Nephron progenitor cell (in vitro differentiated cells): ENCODE data around the gene MFRP.

Experiments
- DNase-seq: peaks from one replicate; pipeline ENCODE4 v3.0.0; 2021
- H3K27ac Mint-ChIP-seq: 2 replicates; pipeline ENCODE4 v1.8.0; 2021; ENCODE audit warnings: mild to moderate bottlenecking, moderate library complexity, mixed read lengths
- H3K27me3 Mint-ChIP-seq: 2 replicates; pipeline ENCODE4 v1.8.0; 2021; ENCODE audit warnings: mild to moderate bottlenecking, low read depth, mixed read lengths; ENCODE audit not compliant: poor library complexity
- H3K36me3 Mint-ChIP-seq: 2 replicates; pipeline ENCODE4 v1.8.0; 2021; ENCODE audit warnings: low read depth, mixed read lengths
- H3K4me1 Mint-ChIP-seq: 2 replicates; pipeline ENCODE4 v1.8.0; 2021; ENCODE audit warnings: mixed read lengths
- H3K4me3 Mint-ChIP-seq: 2 replicates; pipeline ENCODE4 v1.8.0; 2021; ENCODE audit warnings: mild to moderate bottlenecking, moderate library complexity, mixed read lengths
- H3K9me3 Mint-ChIP-seq: 2 replicates; pipeline ENCODE4 v1.8.0; 2021; ENCODE audit warnings: mild to moderate bottlenecking, moderate library complexity, mixed read lengths
- CTCF ChIP-seq: fragments of 200-600 bp; sonication (generic); IDR thresholded peaks from 2 replicates; pipeline ENCODE4 v1.5.0; 2021; ENCODE audit warnings: antibody characterized with exemption

The MFRP gene

DNA sequence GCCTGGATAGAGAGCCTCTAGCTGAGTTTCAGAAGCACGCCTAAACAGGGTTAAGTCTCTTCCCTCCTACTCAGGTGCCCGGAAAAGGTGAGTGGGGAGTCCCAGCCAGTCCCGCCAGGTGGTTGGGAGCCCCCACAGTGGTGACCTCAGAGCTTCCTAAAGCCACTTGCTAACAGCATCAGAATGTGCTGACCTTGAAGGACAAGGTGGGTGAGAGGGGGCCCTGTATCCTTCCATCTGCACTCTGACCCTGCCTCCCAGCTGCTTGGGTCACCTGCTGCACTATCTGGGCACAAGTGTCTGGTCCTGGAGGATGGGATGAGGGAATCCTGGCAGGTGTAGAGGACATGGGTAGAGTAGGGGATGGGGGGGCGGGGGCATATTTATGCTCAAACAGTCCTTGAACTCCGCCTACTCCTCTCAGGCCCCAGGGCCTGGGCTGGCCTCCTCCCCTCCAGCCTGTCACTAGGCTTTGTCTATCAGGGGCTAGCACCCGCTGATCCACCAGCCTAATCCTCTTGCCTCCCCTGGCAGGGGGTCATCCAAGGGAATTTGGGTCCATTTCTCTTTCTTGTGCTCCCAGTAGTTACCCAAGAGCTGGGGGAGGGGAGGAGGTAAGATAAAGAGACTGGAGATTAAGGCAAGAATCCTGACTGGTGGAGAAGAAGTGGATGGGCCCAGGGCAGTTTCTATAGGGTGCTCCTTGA, 31.6 kb upstream of the MFRP start:
- peaks cover 22% of the 10 kb centered on the region for H3K27me3 Mint-ChIP-seq
- no peak overlapping the region for H3K4me3 Mint-ChIP-seq
- DNase-seq: no peak
- H3K27ac Mint-ChIP-seq: no peak overlapping the region
- peaks cover 44% of the 10 kb centered on the region for H3K4me1 Mint-ChIP-seq
- no peaks in the 10 kb centered on the region for H3K36me3 Mint-ChIP-seq
- no peaks in the 10 kb centered on the region for H3K9me3 Mint-ChIP-seq
- TF ChIP-seq CTCF: no peak

- no peak for DNase-seq
- H3K27me3 Mint-ChIP-seq: peaks cover 22% of the 10 kb centered on the region
- H3K27ac Mint-ChIP-seq: no peak overlapping the region
- no peaks in the 10 kb centered on the region for H3K9me3 Mint-ChIP-seq
- no peak for TF ChIP-seq CTCF
- no peaks in the 10 kb centered on the region for H3K36me3 Mint-ChIP-seq
- peaks cover 48% of the 10 kb centered on the region for H3K4me1 Mint-ChIP-seq
- no peak overlapping the region for H3K4me3 Mint-ChIP-seq
Measured at GRCh38 chr11:119377112-119377901, 30.8 kb upstream of the MFRP start.

DNA sequence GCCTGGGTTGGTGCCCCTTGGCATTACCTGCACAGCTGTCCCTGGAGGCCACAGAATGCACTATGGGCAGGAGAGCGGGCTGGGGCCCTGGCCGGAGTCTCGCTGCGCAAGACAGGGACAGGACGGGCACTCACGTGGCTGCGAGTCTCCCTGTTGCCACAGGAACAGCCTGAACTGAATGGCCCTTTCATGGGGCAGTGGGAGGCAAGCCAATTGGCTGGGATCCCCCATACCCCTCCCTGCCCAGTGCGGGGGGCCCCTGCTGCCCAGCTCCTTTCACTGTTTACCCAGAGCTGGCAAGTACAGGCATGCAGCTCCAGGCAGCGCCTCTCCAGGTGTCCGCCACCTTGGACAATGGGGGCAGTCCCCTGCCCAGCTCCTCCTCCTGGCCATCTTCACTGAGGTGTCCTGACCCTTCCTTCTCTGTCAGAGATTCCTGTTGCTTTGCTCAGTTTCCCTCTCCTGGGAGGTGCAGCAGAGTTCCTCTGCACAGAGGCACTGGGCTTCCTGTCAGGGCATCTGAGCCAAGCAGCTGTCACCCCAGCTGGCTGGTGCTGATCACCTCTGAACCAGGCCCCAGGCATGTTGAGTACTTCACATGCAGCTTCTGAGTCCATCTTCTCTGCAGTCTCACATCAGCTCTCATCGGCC, 29.8 kb upstream of the MFRP start:
- Mint-ChIP-seq H3K4me3 (peak overlapping the region; percentile 54), H3K27ac (peak overlapping the region; percentile 29), H3K9me3 (no peaks in the 10 kb centered on the region), H3K4me1 (peaks cover 58% of the 10 kb centered on the region), H3K27me3 (peaks cover 26% of the 10 kb centered on the region), H3K36me3 (no peaks in the 10 kb centered on the region)
- no peak for DNase-seq
- TF ChIP-seq CTCF: no peak

DNA sequence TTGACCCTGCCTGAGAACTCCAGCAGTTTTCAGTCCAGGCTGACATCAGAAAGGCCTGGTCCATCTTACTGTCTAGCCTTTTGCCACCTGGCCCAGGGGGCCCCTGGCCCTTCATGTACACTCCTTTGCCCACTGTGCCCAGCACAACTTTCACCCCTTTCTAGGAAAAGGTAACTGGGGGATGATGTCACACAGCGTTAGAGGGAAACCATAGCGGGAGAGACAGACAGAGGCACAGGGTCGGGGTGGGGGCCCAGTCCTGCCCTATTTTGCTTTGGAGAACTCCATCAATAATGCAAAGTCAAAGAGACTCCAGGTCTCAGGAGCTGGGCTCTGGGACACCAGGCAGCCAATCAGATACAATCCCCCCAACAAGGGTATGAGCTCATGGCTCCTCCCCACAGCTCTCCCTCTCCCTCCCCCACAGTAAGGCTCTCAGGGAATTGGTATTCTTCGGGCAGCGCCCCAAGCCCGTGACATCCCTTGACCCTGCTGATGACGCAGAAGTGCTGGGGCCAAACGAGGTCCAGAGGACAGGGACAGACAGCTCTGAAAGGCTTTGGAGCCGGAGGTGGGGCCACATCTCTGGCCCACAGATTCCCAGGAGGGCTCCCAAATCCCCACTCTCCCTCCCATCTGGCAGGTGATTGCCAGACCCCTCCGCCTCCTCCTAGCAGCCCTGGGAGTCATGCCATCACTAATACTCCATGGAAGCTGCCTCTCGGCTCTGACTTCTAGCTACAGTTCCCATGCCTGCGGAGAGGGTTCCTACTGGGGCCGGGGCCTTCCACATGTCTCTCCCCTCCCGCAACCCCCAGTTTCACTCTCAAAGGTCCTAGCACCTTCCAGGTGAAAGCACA, 29.1 kb upstream of the MFRP start:
- Mint-ChIP-seq H3K9me3 (no peaks in the 10 kb centered on the region), H3K4me3 (no peak overlapping the region), H3K36me3 (no peaks in the 10 kb centered on the region), H3K4me1 (peaks cover 65% of the 10 kb centered on the region), H3K27me3 (peaks cover 26% of the 10 kb centered on the region), H3K27ac (peak overlapping the region; percentile 29)
- no peak for TF ChIP-seq CTCF
- DNase-seq: no peak

DNA sequence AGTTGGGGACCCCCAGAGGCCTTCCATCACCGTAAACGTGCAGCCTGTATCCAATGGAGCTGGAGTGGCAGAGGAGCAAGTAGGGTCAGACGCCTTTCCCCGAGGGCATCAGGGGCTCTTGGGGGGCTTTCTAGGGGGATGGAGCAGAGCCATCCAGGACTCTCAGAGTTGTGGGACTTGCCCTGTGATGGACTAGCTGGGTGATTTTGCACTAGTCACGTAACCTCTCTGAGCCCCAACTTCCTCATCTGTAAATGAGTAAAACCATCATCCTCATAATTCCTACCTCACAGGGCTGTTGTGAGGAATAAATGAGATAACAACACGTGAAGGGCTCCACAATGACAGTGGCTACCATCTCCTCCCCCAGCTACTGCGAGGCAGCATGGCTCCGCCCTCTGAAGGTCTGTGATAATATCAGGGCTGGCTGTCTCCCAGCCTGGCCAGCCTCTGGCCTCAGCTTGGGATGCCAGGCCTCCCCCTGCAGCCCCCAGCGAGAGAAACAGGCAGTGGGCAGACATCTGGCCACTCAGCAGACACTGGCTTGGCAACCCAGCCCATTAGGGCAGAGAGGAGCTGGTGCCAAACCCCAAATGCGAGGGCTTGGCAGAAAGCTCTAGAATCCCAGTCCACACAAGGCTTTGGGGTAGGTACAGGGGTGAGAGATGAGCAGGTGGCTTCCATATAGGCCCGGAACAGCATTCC, 28.3 kb upstream of the MFRP start:
- H3K9me3 Mint-ChIP-seq: no peaks in the 10 kb centered on the region
- H3K27me3 Mint-ChIP-seq: peaks cover 26% of the 10 kb centered on the region
- H3K36me3 Mint-ChIP-seq: no peaks in the 10 kb centered on the region
- H3K4me3 Mint-ChIP-seq: no peak overlapping the region
- DNase-seq: no peak
- no peak for TF ChIP-seq CTCF
- H3K4me1 Mint-ChIP-seq: peaks cover 73% of the 10 kb centered on the region
- no peak overlapping the region for H3K27ac Mint-ChIP-seq
